Mesothelial cell of epicardium (in vitro differentiated cells): ENCODE results near the gene NT5DC1. TPM values are rescaled to one million over a fixed set of nuclear protein-coding genes. Genes with fewer than 3 reads are reported as not detected.

Experiments
- DNase-seq, 2 experiments: peaks; one replicate each; pipeline ENCODE4 v3.0.0; 2021; ENCODE audit warnings: low spot score in 2 of 2; ENCODE audit not compliant: unreplicated experiment in 2 of 2
- H3K27ac Mint-ChIP-seq: 2 replicates; pipeline ENCODE4 v1.8.0; 2021; ENCODE audit warnings: mixed read lengths
- H3K27me3 Mint-ChIP-seq: 2 replicates; pipeline ENCODE4 v1.8.0; 2021; ENCODE audit warnings: low read depth, mixed read lengths
- H3K36me3 Mint-ChIP-seq: 2 replicates; pipeline ENCODE4 v1.8.0; 2021; ENCODE audit warnings: mixed read lengths
- H3K4me1 Mint-ChIP-seq: 2 replicates; pipeline ENCODE4 v1.8.0; 2021; ENCODE audit warnings: mixed read lengths
- H3K4me3 Mint-ChIP-seq: 2 replicates; pipeline ENCODE4 v1.8.0; 2021; ENCODE audit warnings: mild to moderate bottlenecking, moderate library complexity, mixed read lengths
- H3K9me3 Mint-ChIP-seq: 2 replicates; pipeline ENCODE4 v1.8.0; 2021; ENCODE audit warnings: mixed read lengths
- total RNA-seq: library from RNA; stranded (reverse); gene quantifications from 3 replicates; pipeline ENCODE4 v1.2.1, GENCODE V29; 2021
- TF ChIP-seq, protein P1 (sequence below): fragments of 200-600 bp; sonication (generic); IDR thresholded peaks from one replicate; pipeline ENCODE4 v1.5.0; 2021; ENCODE audit warnings: antibody characterized with exemption; ENCODE audit not compliant: unreplicated experiment

Gene NT5DC1
- total RNA-seq, 1 donor from 2014 or later, result 34.5 TPM

DNA sequence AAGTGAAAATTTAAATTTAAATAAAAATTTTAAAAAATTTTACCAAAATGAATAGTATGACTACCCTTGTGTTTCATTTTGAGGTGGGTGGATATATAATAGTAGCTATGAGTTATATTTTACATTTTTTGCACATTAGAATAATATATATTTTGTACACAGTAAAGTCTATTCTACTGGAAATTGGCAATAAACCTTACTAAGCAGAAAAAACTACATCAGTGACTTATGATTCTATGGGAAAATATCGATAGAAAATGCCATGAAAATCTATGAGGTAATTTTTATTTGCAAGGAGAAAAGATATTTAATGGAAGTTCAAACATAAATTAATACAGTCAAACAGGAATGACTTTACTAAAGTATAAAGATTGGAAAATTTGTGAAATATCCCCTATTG, 156.0 kb downstream of the NT5DC1 start:
- Mint-ChIP-seq H3K27me3 (no peaks in the 10 kb centered on the region), H3K4me3 (no peak overlapping the region), H3K36me3 (peaks cover 27% of the 10 kb centered on the region), H3K9me3 (peaks cover 6% of the 10 kb centered on the region), H3K27ac (no peak overlapping the region), H3K4me1 (peaks cover 9% of the 10 kb centered on the region)
- TF ChIP-seq, protein P1, sequence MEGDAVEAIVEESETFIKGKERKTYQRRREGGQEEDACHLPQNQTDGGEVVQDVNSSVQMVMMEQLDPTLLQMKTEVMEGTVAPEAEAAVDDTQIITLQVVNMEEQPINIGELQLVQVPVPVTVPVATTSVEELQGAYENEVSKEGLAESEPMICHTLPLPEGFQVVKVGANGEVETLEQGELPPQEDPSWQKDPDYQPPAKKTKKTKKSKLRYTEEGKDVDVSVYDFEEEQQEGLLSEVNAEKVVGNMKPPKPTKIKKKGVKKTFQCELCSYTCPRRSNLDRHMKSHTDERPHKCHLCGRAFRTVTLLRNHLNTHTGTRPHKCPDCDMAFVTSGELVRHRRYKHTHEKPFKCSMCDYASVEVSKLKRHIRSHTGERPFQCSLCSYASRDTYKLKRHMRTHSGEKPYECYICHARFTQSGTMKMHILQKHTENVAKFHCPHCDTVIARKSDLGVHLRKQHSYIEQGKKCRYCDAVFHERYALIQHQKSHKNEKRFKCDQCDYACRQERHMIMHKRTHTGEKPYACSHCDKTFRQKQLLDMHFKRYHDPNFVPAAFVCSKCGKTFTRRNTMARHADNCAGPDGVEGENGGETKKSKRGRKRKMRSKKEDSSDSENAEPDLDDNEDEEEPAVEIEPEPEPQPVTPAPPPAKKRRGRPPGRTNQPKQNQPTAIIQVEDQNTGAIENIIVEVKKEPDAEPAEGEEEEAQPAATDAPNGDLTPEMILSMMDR, result no peak
- DNase-seq, result no peak

DNA sequence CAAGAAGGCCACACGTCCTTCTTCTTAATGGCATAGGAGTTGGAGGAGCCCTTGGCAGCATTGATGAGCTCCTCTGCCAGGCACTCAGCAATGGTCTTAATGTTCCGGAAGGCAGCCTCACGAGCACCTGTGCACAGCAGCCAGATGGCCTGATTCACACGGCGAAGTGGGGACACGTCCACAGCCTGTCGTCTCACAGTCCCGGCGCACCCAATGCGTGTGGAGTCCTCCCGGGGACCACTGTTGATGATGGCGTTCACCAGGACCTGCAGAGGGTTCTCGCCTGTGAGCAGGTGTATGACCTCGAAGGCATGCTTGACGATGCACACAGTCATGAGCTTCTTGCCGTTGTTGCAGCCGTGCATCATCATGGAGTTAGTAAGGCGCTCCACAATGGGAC, 157.9 kb downstream of the NT5DC1 start:
- no peak for DNase-seq
- H3K4me1 Mint-ChIP-seq, result no peaks in the 10 kb centered on the region
- H3K27me3 Mint-ChIP-seq, result no peaks in the 10 kb centered on the region
- TF ChIP-seq, protein P1, result no peak
- H3K36me3 Mint-ChIP-seq, result peaks cover 45% of the 10 kb centered on the region
- H3K4me3 Mint-ChIP-seq, result no peak overlapping the region
- H3K27ac Mint-ChIP-seq, result no peak overlapping the region
- peaks cover 24% of the 10 kb centered on the region for H3K9me3 Mint-ChIP-seq

DNA sequence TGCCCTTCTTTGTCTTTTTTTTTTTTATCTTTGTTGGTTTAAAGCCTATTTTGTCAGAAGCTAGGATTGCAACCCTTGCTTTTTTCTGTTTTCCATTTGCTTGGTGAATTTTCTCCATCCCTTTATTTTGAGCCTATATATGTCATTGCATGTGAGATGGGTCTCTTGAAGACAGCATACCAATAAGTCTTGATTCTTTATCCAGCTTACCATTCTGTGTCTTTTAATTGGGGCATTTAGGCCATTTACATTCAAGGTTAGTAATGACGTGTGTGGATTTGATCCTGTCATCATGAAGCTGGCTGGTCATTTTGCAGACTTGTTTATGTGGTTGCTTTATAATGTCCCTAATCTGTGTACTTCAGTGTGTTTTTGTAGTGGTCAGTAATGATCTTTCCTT, 162.7 kb downstream of the NT5DC1 start:
- peaks cover 62% of the 10 kb centered on the region for H3K36me3 Mint-ChIP-seq
- peaks cover 34% of the 10 kb centered on the region for H3K9me3 Mint-ChIP-seq

DNA sequence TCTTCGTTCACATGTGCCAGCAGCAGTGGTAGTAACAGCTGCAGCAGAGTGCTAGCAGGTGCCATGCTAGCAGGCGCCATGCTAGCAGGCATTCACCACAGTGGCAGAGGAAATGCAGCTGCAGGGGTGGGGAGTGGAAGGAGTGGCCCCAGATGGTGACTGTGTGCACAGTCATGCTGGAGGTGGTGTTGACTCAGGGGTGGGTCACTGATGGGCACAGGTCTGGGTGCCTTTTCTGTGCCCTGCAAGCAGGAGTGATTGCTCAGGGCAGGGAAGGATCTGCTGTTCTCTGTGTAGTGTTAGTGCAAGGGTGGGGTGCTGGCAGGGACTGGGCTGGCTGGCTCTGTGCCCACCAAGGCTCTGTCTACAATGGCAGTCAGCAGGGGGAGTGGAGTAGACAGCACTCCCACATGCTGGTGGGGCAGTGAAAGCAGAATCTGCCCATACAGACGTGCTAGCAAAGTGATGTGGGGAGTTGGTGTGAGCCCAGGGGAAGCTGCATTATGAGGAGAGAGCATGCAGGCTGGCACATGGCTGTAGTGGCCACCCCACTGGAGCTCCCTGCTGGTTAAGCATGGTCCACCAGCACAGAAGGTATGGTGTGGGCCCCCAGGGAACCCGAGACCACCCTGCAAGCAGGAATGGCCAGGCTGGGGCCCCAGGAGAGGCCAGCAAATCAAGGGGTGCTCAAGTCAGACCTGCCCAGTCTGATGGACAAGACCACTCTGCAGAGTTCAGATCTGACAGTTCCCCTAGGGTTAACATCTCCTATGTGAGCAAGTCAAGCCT, 164.6 kb downstream of the NT5DC1 start:
- peaks cover 34% of the 10 kb centered on the region for H3K9me3 Mint-ChIP-seq
- H3K27ac Mint-ChIP-seq, result no peak overlapping the region

More for the DNA sequence above, 162.7 kb downstream of the NT5DC1 start:
- Mint-ChIP-seq H3K4me3 (no peak overlapping the region), H3K27ac (no peak overlapping the region), H3K27me3 (no peaks in the 10 kb centered on the region), H3K4me1 (no peaks in the 10 kb centered on the region)
- DNase-seq, result no peak
- TF ChIP-seq, protein P1, result no peak

DNA sequence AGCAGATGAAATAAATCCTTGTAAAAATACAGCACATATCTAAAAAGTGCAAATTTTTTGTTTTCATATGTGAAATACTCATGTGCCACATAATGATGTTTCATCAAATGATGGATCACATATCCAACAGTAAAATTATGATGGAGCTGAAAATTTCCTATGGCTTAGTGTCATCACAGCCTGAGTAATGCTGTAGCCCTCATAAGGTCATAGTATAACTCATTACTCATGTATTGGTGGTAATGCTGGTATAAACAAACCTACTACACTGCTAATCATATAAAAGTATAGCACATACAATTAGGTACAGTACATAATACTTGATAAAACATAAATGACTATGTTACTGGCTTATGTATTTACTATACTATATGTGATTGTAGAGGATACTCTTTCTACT, 166.2 kb downstream of the NT5DC1 start:
- peaks cover 27% of the 10 kb centered on the region for H3K9me3 Mint-ChIP-seq
- no peak for DNase-seq
- H3K4me3 Mint-ChIP-seq, result no peak overlapping the region
- H3K27ac Mint-ChIP-seq, result no peak overlapping the region
- TF ChIP-seq, protein P1, result no peak
- peaks cover 35% of the 10 kb centered on the region for H3K36me3 Mint-ChIP-seq
- no peaks in the 10 kb centered on the region for H3K27me3 Mint-ChIP-seq
- H3K4me1 Mint-ChIP-seq, result peaks cover 5% of the 10 kb centered on the region

More for the DNA sequence above, 164.6 kb downstream of the NT5DC1 start:
- Mint-ChIP-seq H3K4me1 (peaks cover 5% of the 10 kb centered on the region), H3K27me3 (no peaks in the 10 kb centered on the region), H3K4me3 (no peak overlapping the region), H3K36me3 (peaks cover 47% of the 10 kb centered on the region)
- no peak for DNase-seq
- TF ChIP-seq, protein P1, result no peak
